Measurements from ENCODE around the gene C21orf58.

C21orf58 gene

GRCh38 chr21:46336603-46337002 lies 12.9 kb upstream of the C21orf58 start:
- Histone ChIP-seq H3K4me3 (ENCODE audit: low read depth in 1 of 2, low read length in 2 of 2) (no peak overlapping the region), H3K79me2 (ENCODE audit: insufficient read depth, low read length) (peaks cover 79% of the 10 kb centered on the region), H2AFZ (ENCODE audit: low read depth, low read length) (no peak overlapping the region), H3K36me3 (ENCODE audit: insufficient read depth, low read length) (peaks cover 73% of the 10 kb centered on the region), H3K9ac (ENCODE audit: low read depth, low read length) (no peak overlapping the region), H3K4me2 (ENCODE audit: insufficient read depth, low read length) (no peak overlapping the region), H3K27me3 (ENCODE audit: insufficient read depth, low read length, poor library complexity) (no peaks in the 10 kb centered on the region), H3K27ac (ENCODE audit: low read length) (no peak overlapping the region), H3K9me3 (ENCODE audit: insufficient read depth, low read length, severe bottlenecking) (no peaks in the 10 kb centered on the region), H4K20me1 (ENCODE audit: insufficient read depth, low read length) (peaks cover 30% of the 10 kb centered on the region), H3K4me1 (ENCODE audit: insufficient read depth, low read length) (no peaks in the 10 kb centered on the region)
- no peak for ATAC-seq (ENCODE audit: insufficient read depth, low read depth)
- no peak for TF ChIP-seq EZH2 (IDR thresholded peaks at IDR 0.05; ENCODE audit: borderline replicate concordance, low read depth, low read length, severe bottlenecking)
- TF ChIP-seq, protein P1, sequence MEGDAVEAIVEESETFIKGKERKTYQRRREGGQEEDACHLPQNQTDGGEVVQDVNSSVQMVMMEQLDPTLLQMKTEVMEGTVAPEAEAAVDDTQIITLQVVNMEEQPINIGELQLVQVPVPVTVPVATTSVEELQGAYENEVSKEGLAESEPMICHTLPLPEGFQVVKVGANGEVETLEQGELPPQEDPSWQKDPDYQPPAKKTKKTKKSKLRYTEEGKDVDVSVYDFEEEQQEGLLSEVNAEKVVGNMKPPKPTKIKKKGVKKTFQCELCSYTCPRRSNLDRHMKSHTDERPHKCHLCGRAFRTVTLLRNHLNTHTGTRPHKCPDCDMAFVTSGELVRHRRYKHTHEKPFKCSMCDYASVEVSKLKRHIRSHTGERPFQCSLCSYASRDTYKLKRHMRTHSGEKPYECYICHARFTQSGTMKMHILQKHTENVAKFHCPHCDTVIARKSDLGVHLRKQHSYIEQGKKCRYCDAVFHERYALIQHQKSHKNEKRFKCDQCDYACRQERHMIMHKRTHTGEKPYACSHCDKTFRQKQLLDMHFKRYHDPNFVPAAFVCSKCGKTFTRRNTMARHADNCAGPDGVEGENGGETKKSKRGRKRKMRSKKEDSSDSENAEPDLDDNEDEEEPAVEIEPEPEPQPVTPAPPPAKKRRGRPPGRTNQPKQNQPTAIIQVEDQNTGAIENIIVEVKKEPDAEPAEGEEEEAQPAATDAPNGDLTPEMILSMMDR (IDR thresholded peaks at IDR 0.05; ENCODE audit: borderline replicate concordance, extremely low read depth, low read length, poor library complexity, severe bottlenecking) = no peak
- no peak for DNase-seq

GRCh38 chr21:46334351-46335140 lies 10.9 kb upstream of the C21orf58 start:
- no peak for DNase-seq
- H3K36me3 ChIP-seq (ENCODE audit: insufficient read depth, low read length) = peaks cover 81% of the 10 kb centered on the region
- no peaks in the 10 kb centered on the region for H3K27me3 ChIP-seq (ENCODE audit: insufficient read depth, low read length, poor library complexity)
- no peak overlapping the region for H3K4me3 ChIP-seq (ENCODE audit: low read depth in 1 of 2, low read length in 2 of 2)
- no peak for ATAC-seq (ENCODE audit: insufficient read depth, low read depth)
- H4K20me1 ChIP-seq (ENCODE audit: insufficient read depth, low read length) = peaks cover 29% of the 10 kb centered on the region
- H3K4me2 ChIP-seq (ENCODE audit: insufficient read depth, low read length) = no peak overlapping the region
- no peaks in the 10 kb centered on the region for H3K4me1 ChIP-seq (ENCODE audit: insufficient read depth, low read length)
- H3K9ac ChIP-seq (ENCODE audit: low read depth, low read length) = no peak overlapping the region
- H2AFZ ChIP-seq (ENCODE audit: low read depth, low read length) = no peak overlapping the region
- H3K9me3 ChIP-seq (ENCODE audit: insufficient read depth, low read length, severe bottlenecking) = no peaks in the 10 kb centered on the region
- no peak overlapping the region for H3K27ac ChIP-seq (ENCODE audit: low read length)
- TF ChIP-seq EZH2 (IDR thresholded peaks at IDR 0.05; ENCODE audit: borderline replicate concordance, low read depth, low read length, severe bottlenecking) = no peak
- TF ChIP-seq, protein P1 (IDR thresholded peaks at IDR 0.05; ENCODE audit: borderline replicate concordance, extremely low read depth, low read length, poor library complexity, severe bottlenecking) = no peak
- peaks cover 82% of the 10 kb centered on the region for H3K79me2 ChIP-seq (ENCODE audit: insufficient read depth, low read length)

GRCh38 chr21:46329796-46330195 lies 6.1 kb upstream of the C21orf58 start:
- peaks cover 87% of the 10 kb centered on the region for H3K79me2 ChIP-seq (ENCODE audit: insufficient read depth, low read length)

More at GRCh38 chr21:46329796-46330195, 6.1 kb upstream of the C21orf58 start:
- Histone ChIP-seq H2AFZ (ENCODE audit: low read depth, low read length) (no peak overlapping the region), H3K4me2 (ENCODE audit: insufficient read depth, low read length) (no peak overlapping the region), H4K20me1 (ENCODE audit: insufficient read depth, low read length) (peaks cover 41% of the 10 kb centered on the region; the same call in 1 of the 2 replicates), H3K9me3 (ENCODE audit: insufficient read depth, low read length, severe bottlenecking) (no peaks in the 10 kb centered on the region), H3K27ac (ENCODE audit: low read length) (no peak overlapping the region), H3K36me3 (ENCODE audit: insufficient read depth, low read length) (peaks cover 67% of the 10 kb centered on the region), H3K27me3 (ENCODE audit: insufficient read depth, low read length, poor library complexity) (no peaks in the 10 kb centered on the region), H3K4me1 (ENCODE audit: insufficient read depth, low read length) (peaks cover 21% of the 10 kb centered on the region), H3K4me3 (ENCODE audit: low read depth in 1 of 2, low read length in 2 of 2) (no peak overlapping the region), H3K9ac (ENCODE audit: low read depth, low read length) (no peak overlapping the region)
- TF ChIP-seq, protein P1 (IDR thresholded peaks at IDR 0.05; ENCODE audit: borderline replicate concordance, extremely low read depth, low read length, poor library complexity, severe bottlenecking) = no peak
- no peak for TF ChIP-seq EZH2 (IDR thresholded peaks at IDR 0.05; ENCODE audit: borderline replicate concordance, low read depth, low read length, severe bottlenecking)
- no peak for ATAC-seq (ENCODE audit: insufficient read depth, low read depth)
- no peak for DNase-seq
